ENCODE measurements around the gene GARNL3. TPM values are rescaled to one million over a fixed set of nuclear protein-coding genes. Genes with fewer than 3 reads are reported as not detected.

GARNL3 gene
- total RNA-seq, 1 experiment from 2014 or later = 11.5 TPM

GRCh38 chr9:127305838-127306226, 41.3 kb downstream of the GARNL3 start:
- intact Hi-C loops (cut with micrococcal nuclease; ENCODE audit: unreplicated experiment) (no loop called here), in situ Hi-C loops (cut with HindIII; ENCODE audit: low pct_unique_long_range_greater_than_20kb, low sequenced_read_pairs) (no loop called here)
- no peaks in the 10 kb centered on the region for H3K36me3 ChIP-seq (ENCODE audit: control insufficient read depth, insufficient read depth, low read length)
- H3K4me3 ChIP-seq (ENCODE audit: low read depth in 2 of 2, low read length in 2 of 2) = no peak overlapping the region
- H3K27me3 ChIP-seq (ENCODE audit: control insufficient read depth, insufficient read depth, low read length) = no peaks in the 10 kb centered on the region
- POLR2A ChIA-PET = no interaction called here
- no TSS peak for BruUV-seq (replicated peaks)
- ATAC-seq = no peak
- H3K9me3 ChIP-seq (ENCODE audit: control insufficient read depth, insufficient read depth, low read depth, low read length) = no peaks in the 10 kb centered on the region
- DNase-seq (ENCODE audit: low read depth, low spot score) = no peak
- CTCF ChIA-PET = no interaction called here
- TF ChIP-seq CTCF (IDR thresholded peaks at IDR 0.05) (no peak; the same call in 1 of the 2 replicates), TCF7L2 (IDR thresholded peaks at IDR 0.05; ENCODE audit: low read depth, low read length) (no peak), POLR2AphosphoS5 (IDR thresholded peaks at IDR 0.05; ENCODE audit: low read depth, low read length) (no peak), SIN3A (IDR thresholded peaks at IDR 0.05; ENCODE audit: borderline replicate concordance, insufficient read depth, low read depth, low read length) (no peak), REST (IDR thresholded peaks at IDR 0.05; ENCODE audit: insufficient read depth in 1 of 2, low read depth in 2 of 2, low read length in 1 of 2) (no peak)
- H3K4me1 ChIP-seq (ENCODE audit: control insufficient read depth, insufficient read depth, low read length) = no peaks in the 10 kb centered on the region; the same call in 1 of the 2 replicates
- H3K27ac ChIP-seq (ENCODE audit: low read length) = no peak overlapping the region

GRCh38 chr9:127307802-127308201, 43.2 kb downstream of the GARNL3 start:
- in situ Hi-C loops (cut with HindIII; ENCODE audit: low pct_unique_long_range_greater_than_20kb, low sequenced_read_pairs) (no loop called here), intact Hi-C loops (cut with micrococcal nuclease; ENCODE audit: unreplicated experiment) (no loop called here)
- POLR2A ChIA-PET = no interaction called here
- no peaks in the 10 kb centered on the region for H3K9me3 ChIP-seq (ENCODE audit: control insufficient read depth, insufficient read depth, low read depth, low read length)
- no peak overlapping the region for H3K4me3 ChIP-seq (ENCODE audit: low read depth in 2 of 2, low read length in 2 of 2)
- no peak for ATAC-seq
- no peak overlapping the region for H3K27ac ChIP-seq (ENCODE audit: low read length)
- no peaks in the 10 kb centered on the region for H3K36me3 ChIP-seq (ENCODE audit: control insufficient read depth, insufficient read depth, low read length)
- H3K4me1 ChIP-seq (ENCODE audit: control insufficient read depth, insufficient read depth, low read length) = peaks cover 8% of the 10 kb centered on the region
- CTCF ChIA-PET = no interaction called here
- H3K27me3 ChIP-seq (ENCODE audit: control insufficient read depth, insufficient read depth, low read length) = no peaks in the 10 kb centered on the region
- no peak for DNase-seq (ENCODE audit: low read depth, low spot score)
- no peak for TF ChIP-seq SIN3A (IDR thresholded peaks at IDR 0.05; ENCODE audit: borderline replicate concordance, insufficient read depth, low read depth, low read length)
- TF ChIP-seq POLR2AphosphoS5 (IDR thresholded peaks at IDR 0.05; ENCODE audit: low read depth, low read length) = no peak
- TF ChIP-seq CTCF (IDR thresholded peaks at IDR 0.05) = no peak
- no peak for TF ChIP-seq TCF7L2 (IDR thresholded peaks at IDR 0.05; ENCODE audit: low read depth, low read length)
- no peak for TF ChIP-seq REST (IDR thresholded peaks at IDR 0.05; ENCODE audit: insufficient read depth in 1 of 2, low read depth in 2 of 2, low read length in 1 of 2)
- no TSS peak for BruUV-seq (replicated peaks)
